ENCODE results near the gene SLC35B4.

Gene SLC35B4

DNA sequence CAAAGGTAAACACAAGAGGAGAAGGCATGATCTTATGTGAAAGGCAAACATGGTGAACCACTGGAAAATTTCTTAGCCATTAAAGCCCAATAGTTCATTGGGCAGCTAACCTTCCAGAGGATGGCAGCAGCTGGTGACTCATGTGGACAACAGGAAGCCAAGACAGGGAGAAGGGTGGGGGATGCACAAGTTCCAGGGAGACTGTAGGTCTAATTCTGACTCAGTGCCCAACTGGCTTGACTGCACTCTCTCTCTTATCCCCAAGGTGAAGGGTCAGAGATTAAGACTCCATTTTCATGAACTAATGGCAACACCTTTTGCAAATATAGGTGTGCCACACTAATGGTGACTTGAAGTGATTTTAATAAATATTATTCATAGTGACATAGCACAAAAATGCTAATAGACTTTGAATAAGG is 47.9 kb upstream of the SLC35B4 start:
- Histone ChIP-seq H3K9ac (ENCODE audit: low read length) (no peak overlapping the region), H3K27me3 (ENCODE audit: low read length) (no peaks in the 10 kb centered on the region), H3K36me3 (ENCODE audit: low read length) (no peaks in the 10 kb centered on the region), H2AFZ (ENCODE audit: low read depth, low read length, severe bottlenecking) (no peak overlapping the region), H3K79me2 (ENCODE audit: insufficient read depth, low read length) (no peaks in the 10 kb centered on the region), H3K9me3 (ENCODE audit: insufficient read depth, low read length) (no peaks in the 10 kb centered on the region), H3K27ac (ENCODE audit: low read depth, low read length) (no peak overlapping the region), H3K9me2 (replicated peaks; ENCODE audit: insufficient read depth, low read length) (no peaks in the 10 kb centered on the region), H3K4me3 (ENCODE audit: insufficient read depth, low read length, poor library complexity, severe bottlenecking) (no peak overlapping the region), H4K20me1 (ENCODE audit: low read depth, low read length) (no peaks in the 10 kb centered on the region), H3F3A (ENCODE audit: insufficient read depth) (no peaks in the 10 kb centered on the region), H3K4me2 (ENCODE audit: low read depth, low read length, poor library complexity, severe bottlenecking) (no peak overlapping the region)
- TF ChIP-seq EZH2phosphoT487 (conservative IDR thresholded peaks at IDR 0.05; ENCODE audit: low read length) = no peak
- TF ChIP-seq, protein P1, sequence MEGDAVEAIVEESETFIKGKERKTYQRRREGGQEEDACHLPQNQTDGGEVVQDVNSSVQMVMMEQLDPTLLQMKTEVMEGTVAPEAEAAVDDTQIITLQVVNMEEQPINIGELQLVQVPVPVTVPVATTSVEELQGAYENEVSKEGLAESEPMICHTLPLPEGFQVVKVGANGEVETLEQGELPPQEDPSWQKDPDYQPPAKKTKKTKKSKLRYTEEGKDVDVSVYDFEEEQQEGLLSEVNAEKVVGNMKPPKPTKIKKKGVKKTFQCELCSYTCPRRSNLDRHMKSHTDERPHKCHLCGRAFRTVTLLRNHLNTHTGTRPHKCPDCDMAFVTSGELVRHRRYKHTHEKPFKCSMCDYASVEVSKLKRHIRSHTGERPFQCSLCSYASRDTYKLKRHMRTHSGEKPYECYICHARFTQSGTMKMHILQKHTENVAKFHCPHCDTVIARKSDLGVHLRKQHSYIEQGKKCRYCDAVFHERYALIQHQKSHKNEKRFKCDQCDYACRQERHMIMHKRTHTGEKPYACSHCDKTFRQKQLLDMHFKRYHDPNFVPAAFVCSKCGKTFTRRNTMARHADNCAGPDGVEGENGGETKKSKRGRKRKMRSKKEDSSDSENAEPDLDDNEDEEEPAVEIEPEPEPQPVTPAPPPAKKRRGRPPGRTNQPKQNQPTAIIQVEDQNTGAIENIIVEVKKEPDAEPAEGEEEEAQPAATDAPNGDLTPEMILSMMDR (IDR thresholded peaks at IDR 0.05; ENCODE audit: insufficient read depth, low read length, poor library complexity, severe bottlenecking) = no peak

DNA sequence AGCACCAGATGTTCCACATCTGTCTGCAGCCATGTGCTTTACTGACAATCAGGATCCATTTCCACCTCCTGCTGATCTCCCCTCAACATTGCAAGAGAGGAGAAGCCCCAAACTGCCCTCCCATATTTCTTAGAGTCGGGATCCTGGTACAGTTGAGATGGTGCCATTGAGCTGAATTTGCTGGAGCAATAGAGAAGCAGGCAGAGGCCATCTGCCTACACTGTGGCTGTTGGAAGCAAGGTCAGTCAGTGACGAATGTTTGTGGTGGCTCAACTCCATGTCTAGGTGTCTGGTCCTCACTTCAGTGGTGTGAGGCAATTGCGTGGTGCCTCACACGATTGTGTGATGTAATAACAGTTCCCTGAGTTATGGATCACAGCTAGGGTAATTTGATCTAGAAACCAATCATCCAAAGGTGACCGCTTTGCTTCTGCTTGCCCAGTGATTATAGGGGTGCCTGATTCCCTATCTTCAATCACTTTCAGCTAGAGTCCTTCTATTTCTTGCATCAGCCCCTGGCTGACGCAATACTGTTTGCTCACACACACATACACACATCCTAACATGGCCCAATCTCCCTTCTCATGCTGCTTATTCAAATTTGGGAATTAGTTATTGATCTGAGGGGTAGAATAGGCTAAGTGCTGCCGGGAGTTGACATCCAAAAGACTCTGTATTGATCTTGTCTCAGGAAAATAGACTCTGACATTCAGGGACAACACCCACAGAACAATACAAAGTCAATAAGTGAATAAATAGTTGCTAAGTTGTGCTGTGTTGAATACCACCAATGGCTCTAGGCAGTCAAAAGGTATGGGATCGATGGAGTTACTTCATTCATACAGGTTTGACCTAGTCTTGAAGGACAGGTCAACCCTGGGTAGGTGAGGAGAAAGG is 46.1 kb upstream of the SLC35B4 start:
- no peak overlapping the region for H3K9ac ChIP-seq (ENCODE audit: low read length)
- no peaks in the 10 kb centered on the region for H3K27me3 ChIP-seq (ENCODE audit: low read length)
- H3F3A ChIP-seq (ENCODE audit: insufficient read depth) = no peaks in the 10 kb centered on the region
- no peak overlapping the region for H3K4me3 ChIP-seq (ENCODE audit: insufficient read depth, low read length, poor library complexity, severe bottlenecking)
- no peak overlapping the region for H2AFZ ChIP-seq (ENCODE audit: low read depth, low read length, severe bottlenecking)
- H3K4me2 ChIP-seq (ENCODE audit: low read depth, low read length, poor library complexity, severe bottlenecking) = no peak overlapping the region
- H3K9me2 ChIP-seq (replicated peaks; ENCODE audit: insufficient read depth, low read length) = no peaks in the 10 kb centered on the region
- TF ChIP-seq, protein P1 (IDR thresholded peaks at IDR 0.05; ENCODE audit: insufficient read depth, low read length, poor library complexity, severe bottlenecking) = no peak
- no peak for TF ChIP-seq EZH2phosphoT487 (conservative IDR thresholded peaks at IDR 0.05; ENCODE audit: low read length)
- H3K36me3 ChIP-seq (ENCODE audit: low read length) = no peaks in the 10 kb centered on the region
- no peaks in the 10 kb centered on the region for H3K79me2 ChIP-seq (ENCODE audit: insufficient read depth, low read length)
- no peaks in the 10 kb centered on the region for H3K9me3 ChIP-seq (ENCODE audit: insufficient read depth, low read length)
- H3K27ac ChIP-seq (ENCODE audit: low read depth, low read length) = no peak overlapping the region
- H4K20me1 ChIP-seq (ENCODE audit: low read depth, low read length) = no peaks in the 10 kb centered on the region

GRCh38 chr7:134359787-134360432 is 43.2 kb upstream of the SLC35B4 start:
- Histone ChIP-seq H3K4me3 (ENCODE audit: insufficient read depth, low read length, poor library complexity, severe bottlenecking) (no peak overlapping the region), H2AFZ (ENCODE audit: low read depth, low read length, severe bottlenecking) (no peak overlapping the region), H4K20me1 (ENCODE audit: low read depth, low read length) (no peaks in the 10 kb centered on the region), H3K27me3 (ENCODE audit: low read length) (no peaks in the 10 kb centered on the region), H3K9me2 (replicated peaks; ENCODE audit: insufficient read depth, low read length) (no peaks in the 10 kb centered on the region), H3K79me2 (ENCODE audit: insufficient read depth, low read length) (no peaks in the 10 kb centered on the region), H3K9me3 (ENCODE audit: insufficient read depth, low read length) (no peaks in the 10 kb centered on the region), H3K36me3 (ENCODE audit: low read length) (no peaks in the 10 kb centered on the region), H3K9ac (ENCODE audit: low read length) (no peak overlapping the region), H3K4me2 (ENCODE audit: low read depth, low read length, poor library complexity, severe bottlenecking) (no peak overlapping the region), H3F3A (ENCODE audit: insufficient read depth) (no peaks in the 10 kb centered on the region), H3K27ac (ENCODE audit: low read depth, low read length) (no peak overlapping the region)
- TF ChIP-seq, protein P1 (IDR thresholded peaks at IDR 0.05; ENCODE audit: insufficient read depth, low read length, poor library complexity, severe bottlenecking) = no peak
- no peak for TF ChIP-seq EZH2phosphoT487 (conservative IDR thresholded peaks at IDR 0.05; ENCODE audit: low read length)
